Ishikawa (cell line): ENCODE data around the gene CAMK1D.

ENCODE experiments used
- CEBPB ChIP-seq: IDR thresholded peaks from 2 replicates; pipeline ENCODE4 v1.6.1; 2012
- CREB1 ChIP-seq: IDR thresholded peaks from 2 replicates; pipeline ENCODE4 v1.6.1; 2012; ENCODE audit warnings: low read depth
- EGR1 ChIP-seq: IDR thresholded peaks from 2 replicates; pipeline ENCODE4 v1.6.1; 2012
- EP300 ChIP-seq: IDR thresholded peaks from 2 replicates; pipeline ENCODE4 v1.6.1; 2012; ENCODE audit warnings: borderline replicate concordance
- FOXM1 ChIP-seq: IDR thresholded peaks from 2 replicates; pipeline ENCODE4 v1.6.1; 2012; ENCODE audit warnings: low read depth, borderline replicate concordance
- MAX ChIP-seq: IDR thresholded peaks from 2 replicates; pipeline ENCODE4 v1.6.1; 2012
- NFIC ChIP-seq: IDR thresholded peaks from 2 replicates; pipeline ENCODE4 v1.6.1; 2012
- RAD21 ChIP-seq: IDR thresholded peaks from 2 replicates; pipeline ENCODE4 v1.6.1; 2012; ENCODE audit warnings: low read depth
- REST ChIP-seq: IDR thresholded peaks from 2 replicates; pipeline ENCODE4 v1.6.1; 2012; ENCODE audit warnings: low read depth, mild to moderate bottlenecking
- TAF1 ChIP-seq: IDR thresholded peaks from 2 replicates; pipeline ENCODE4 v1.6.1; 2012; ENCODE audit warnings: low read depth, mild to moderate bottlenecking
- TCF12 ChIP-seq: IDR thresholded peaks from 2 replicates; pipeline ENCODE4 v1.6.1; 2012; ENCODE audit warnings: low read depth
- TEAD4 ChIP-seq: IDR thresholded peaks from 2 replicates; pipeline ENCODE4 v1.6.1; 2012
- USF1 ChIP-seq: IDR thresholded peaks from 2 replicates; pipeline ENCODE4 v1.6.1; 2012
- YY1 ChIP-seq: IDR thresholded peaks from 2 replicates; pipeline ENCODE4 v1.6.1; 2012; ENCODE audit warnings: low read depth
- ZBTB7A ChIP-seq: IDR thresholded peaks from 2 replicates; pipeline ENCODE4 v1.6.1; 2012; ENCODE audit warnings: low read depth

Gene CAMK1D

GRCh38 chr10:12631216-12631615 lies 281.9 kb downstream of the CAMK1D start:
- TF ChIP-seq TCF12 = no peak
- TF ChIP-seq REST = no peak
- TF ChIP-seq USF1 = no peak
- no peak for TF ChIP-seq TAF1
- no peak for TF ChIP-seq EGR1
- TF ChIP-seq EP300 = no peak

GRCh38 chr10:12631787-12632562 lies 282.6 kb downstream of the CAMK1D start:
- TF ChIP-seq TCF12 = no peak
- TF ChIP-seq TAF1 = no peak
- TF ChIP-seq CEBPB = no peak
- no peak for TF ChIP-seq MAX
- no peak for TF ChIP-seq CREB1
- TF ChIP-seq TEAD4 = no peak
- no peak for TF ChIP-seq EGR1
- no peak for TF ChIP-seq ZBTB7A
- no peak for TF ChIP-seq EP300
- no peak for TF ChIP-seq FOXM1
- no peak for TF ChIP-seq REST
- no peak for TF ChIP-seq USF1
- TF ChIP-seq NFIC = no peak
- no peak for TF ChIP-seq RAD21
- no peak for TF ChIP-seq YY1

- TF ChIP-seq TCF12 (no peak), USF1 (no peak), REST (no peak), CREB1 (no peak), ZBTB7A (no peak), TAF1 (no peak), EGR1 (no peak), YY1 (no peak), CEBPB (no peak)
Measured at GRCh38 chr10:12633776-12634620, 284.7 kb downstream of the CAMK1D start.

GRCh38 chr10:12634621-12634931 lies 285.2 kb downstream of the CAMK1D start:
- TF ChIP-seq RAD21 (no peak), NFIC (no peak), EGR1 (no peak), TCF12 (no peak), CREB1 (no peak), MAX (no peak), YY1 (no peak), ZBTB7A (no peak), TAF1 (no peak), REST (no peak), CEBPB (no peak), EP300 (no peak), USF1 (no peak), FOXM1 (no peak), TEAD4 (no peak)
